ENCODE measurements around the gene FSD2.
A peak's percentile ranks its signal among the peaks of the same experiment; 100 is the strongest.
"Not testable (repeated sequence)": the region's sequence is repeated elsewhere in the genome, so short reads cannot be mapped to it uniquely, and the experiment has no call there.

FSD2 gene

DNA sequence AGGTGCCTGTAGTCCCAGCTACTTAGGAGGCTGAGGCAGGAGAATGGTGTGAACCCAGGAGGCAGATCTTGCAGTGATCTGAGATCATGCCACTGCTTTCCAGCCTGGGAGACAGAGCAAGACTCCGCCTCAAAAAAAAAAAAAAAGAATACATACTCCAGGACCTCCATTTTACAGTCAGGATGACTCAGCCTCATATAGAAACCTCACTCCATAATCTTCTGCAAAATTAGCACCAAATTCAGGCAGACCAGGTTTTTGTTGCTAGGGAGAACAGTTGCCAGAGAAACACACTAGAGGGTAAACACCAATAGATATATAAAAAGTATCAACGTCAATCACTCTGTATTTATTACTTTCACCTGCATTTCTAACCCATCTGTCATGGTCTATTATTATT lies 67.9 kb downstream of the FSD2 start:
- DNase-seq (ENCODE audit: low read depth, low spot score) = no peak

DNA sequence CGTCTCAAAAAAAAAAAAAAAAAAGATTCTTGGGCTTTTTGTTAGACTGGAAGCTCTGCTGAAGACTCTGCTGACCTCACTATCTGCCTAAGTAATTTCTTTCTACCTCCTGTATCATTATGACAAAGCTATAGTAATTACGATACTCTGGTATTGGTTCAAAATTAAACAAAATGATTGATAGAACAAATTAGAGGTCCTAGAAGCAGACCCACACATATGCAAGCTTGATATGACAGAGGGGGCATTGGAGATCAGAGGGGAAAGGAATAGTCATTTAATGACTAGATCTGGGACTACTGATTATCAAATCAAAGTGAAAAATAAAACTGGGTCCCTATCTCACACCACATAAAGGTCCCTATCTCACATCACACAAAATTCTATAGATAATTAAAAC lies 74.3 kb downstream of the FSD2 start:
- no peak for DNase-seq (ENCODE audit: low read depth, low spot score)

DNA sequence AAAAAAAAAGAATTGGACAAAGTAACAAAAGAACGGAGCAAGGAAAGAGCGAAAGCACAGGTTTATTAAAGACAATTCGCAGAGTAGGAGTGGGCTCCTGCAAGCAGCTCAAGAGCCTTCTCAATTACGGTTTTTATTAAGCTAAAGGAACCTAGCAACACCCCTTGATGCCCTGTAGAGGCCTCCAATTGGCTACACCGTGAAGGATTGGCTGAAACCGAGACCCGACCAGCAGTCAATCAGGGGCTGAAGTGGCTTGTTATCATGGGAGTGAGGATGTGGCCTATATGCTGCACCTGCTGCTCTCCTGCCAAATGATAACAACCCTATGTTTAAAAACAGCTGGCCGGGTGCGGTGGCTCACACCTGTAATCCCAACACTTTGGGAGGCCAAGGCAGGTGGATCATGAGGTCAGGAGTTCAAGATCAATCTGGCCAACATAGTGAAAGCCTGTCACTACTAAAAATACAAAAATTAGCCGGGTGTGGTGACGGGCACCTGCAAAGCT lies 75.8 kb downstream of the FSD2 start:
- no peak for DNase-seq (ENCODE audit: low read depth, low spot score)

DNA sequence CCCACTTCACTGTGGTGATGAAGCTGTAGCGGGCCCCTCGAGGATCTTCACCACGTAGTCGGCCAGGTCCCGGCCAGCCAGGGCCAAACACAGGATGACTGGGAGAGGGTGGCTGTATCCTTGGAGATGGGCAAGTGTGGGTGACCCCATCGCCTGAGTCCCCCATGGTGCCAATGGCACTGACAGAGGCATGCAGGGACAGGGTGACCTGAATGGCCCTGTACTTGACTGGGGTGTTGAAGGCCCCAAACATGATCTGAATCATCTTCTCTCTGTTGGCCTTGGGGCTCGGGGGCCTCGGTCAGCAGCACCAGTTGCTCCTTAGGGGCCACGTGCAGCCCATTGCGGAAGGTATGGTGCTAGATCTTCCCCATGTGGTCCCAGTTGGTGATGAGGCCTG lies 79.1 kb downstream of the FSD2 start:
- DNase-seq (ENCODE audit: low read depth, low spot score) = no peak

DNA sequence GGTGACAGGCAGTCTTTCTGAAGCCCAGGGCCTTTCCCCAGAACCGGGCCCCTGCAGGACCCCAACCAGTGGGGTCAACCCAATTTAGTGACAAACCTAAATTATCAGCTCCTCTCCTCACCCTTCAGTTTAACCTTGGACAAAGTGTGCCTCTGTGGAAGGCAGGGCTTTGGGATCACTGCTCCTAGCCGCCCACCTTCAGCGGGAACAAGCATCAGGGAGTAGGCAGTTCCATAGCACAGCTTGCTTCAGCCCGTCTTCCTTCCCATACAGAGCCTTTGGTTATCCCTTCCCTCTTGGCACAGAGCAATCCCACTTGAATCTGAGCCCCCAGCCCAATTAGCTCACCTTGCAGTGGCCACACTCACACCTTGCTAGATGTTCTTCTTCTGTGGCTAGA lies 90.9 kb downstream of the FSD2 start:
- DNase-seq (ENCODE audit: low read depth, low spot score) = no peak

DNA sequence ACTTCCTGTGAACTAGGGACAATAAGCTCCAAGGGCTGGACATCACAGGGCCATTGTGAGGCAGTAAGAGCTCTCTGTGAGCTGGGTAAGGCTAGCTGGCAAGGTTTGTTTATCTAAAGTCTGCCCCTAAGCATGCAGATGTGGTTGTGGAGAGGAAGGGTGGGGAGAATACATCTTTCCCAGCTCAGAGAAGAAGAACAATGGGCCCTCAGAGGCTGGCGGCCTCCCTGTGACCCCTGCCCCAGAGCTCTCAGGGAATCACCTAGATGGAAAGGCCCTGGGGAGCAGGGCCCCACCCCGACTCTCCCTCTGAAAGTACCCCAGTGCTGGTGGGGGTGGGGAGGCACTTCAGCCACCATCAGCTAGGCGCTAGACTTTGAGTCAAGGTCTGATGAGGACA lies 91.9 kb downstream of the FSD2 start:
- no peak for DNase-seq (ENCODE audit: low read depth, low spot score)

DNA sequence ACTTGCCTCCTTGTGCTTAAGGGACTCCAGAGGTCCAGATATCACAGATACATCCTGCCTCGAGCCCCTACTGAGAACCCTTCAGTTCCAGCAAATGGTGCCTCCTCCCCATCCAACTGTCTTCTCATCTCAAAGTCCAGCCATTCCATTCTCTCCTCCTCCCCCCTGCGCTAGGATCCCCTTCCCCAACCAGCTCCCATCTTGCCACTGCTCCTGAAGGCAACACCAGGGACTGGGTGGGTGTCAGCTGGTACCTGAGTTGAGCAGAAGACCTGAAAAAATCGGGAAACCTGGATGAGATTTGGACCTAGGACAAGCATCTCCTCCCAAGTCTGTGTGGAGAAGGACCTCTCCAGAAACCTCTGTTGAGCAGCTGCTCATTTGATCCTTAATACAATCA lies 93.8 kb downstream of the FSD2 start:
- no peak for DNase-seq (ENCODE audit: low read depth, low spot score)

DNA sequence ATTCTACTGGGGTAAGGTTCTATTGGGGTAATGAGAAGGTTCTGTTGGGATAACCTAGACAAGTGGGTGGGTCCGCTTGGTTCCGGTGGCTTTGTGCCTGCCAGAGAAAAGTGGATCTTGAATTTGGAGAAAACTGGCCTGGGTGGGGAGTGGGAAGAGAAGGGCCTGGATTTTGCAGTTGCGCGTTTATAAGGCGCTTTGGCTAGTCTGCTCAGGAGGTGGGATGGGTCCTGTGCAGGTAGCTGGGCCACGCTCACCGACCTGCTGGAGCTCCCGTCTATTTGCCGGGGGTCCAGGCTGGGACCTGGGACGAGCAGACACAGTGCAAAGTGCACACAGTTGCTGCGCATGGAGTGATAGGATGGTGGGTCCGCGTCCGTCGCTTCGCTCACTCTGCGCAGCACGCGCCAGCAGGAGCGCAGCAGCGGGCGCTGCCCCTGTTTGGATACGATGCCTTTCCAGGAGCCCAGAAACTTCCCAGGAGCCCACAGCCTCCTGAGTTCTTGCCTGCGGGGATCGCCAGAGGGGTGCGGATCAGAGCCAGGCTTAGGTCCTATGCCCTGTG lies 94.9 kb downstream of the FSD2 start:
- no peak for DNase-seq (ENCODE audit: low read depth, low spot score)

DNA sequence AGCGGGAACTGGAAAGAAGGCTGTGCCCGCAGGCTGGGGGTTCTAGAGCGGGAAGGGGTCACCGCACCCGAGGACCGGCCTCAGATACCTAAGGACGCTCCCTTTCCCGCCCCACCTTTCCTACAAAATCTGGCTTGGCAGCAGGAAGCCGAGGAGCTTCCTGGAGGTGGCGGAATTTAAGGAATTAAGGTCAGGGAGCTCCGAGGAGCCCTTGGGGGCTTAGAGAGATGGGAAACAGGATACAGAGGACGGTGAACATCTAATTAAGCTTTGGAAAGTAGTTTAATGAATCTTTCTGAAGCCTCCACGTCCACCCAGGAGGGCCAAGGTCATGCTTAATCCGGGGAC lies 95.7 kb downstream of the FSD2 start:
- peak; percentile 45 for DNase-seq (ENCODE audit: low read depth, low spot score)

DNA sequence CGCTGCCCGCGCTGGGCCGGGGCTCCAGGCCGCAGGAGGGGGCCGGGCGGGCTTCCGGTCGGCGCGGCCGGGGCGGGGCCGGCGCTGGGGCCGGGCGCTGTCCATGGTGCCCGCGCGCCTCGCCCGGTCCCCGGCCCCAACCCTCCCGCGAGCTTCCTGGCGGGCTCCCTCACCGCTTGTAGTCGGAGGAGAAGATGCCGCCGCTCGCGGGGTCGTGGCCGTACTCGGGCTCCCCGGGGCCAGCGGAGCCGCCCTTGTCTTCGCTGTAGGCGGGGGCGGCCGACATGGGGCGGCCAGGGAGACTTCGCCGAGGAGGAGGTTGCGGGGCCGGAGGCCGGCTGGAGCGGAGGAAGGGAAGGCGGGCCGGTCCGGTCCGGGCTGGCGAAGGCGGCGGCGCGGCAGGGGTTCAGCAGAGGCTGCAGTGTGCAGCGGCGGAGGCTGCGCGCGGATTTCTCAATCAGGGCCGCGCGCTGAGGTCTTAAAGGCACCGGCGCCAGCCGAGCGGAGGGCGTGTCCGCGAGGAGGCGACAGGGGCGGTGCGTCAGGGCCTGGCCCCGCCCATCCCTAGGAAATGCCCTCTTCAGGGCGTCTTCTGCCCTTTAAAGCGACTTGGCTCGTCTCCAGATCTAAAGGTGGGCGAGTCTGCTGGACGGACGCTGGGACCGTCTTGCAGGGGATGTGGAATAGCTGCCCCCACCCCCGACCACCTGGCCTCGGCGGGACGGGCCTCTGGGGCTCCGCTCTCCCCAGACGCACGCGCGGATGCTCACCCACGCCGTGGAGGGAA lies 96.3 kb downstream of the FSD2 start, which contains the start of gene AP3B2:
TSS of gene AP3B2 (minus strand) at position 455 of the 787 bp plus-strand sequence. CDS start at position 286, 169 bp downstream.
- peak; percentile 85 for DNase-seq (ENCODE audit: low read depth, low spot score)

DNA sequence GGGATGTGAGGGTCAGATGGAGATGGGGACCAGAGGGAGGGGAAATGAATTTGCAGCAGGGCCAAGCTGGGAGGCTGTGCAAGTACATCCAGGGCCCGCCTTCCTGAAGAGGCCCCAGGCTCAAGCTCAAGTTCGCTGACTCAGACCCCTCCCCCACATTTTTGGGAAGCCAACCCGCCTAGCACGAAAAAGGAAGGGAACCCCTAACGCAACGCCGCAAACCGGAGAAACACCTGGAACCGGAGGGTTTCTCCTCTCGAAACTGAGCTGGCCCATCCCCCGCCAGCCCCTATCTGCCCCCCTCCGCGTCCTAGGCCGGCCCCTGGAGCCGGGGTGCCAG lies 96.8 kb downstream of the FSD2 start:
- DNase-seq (ENCODE audit: low read depth, low spot score) = peak; percentile 18

DNA sequence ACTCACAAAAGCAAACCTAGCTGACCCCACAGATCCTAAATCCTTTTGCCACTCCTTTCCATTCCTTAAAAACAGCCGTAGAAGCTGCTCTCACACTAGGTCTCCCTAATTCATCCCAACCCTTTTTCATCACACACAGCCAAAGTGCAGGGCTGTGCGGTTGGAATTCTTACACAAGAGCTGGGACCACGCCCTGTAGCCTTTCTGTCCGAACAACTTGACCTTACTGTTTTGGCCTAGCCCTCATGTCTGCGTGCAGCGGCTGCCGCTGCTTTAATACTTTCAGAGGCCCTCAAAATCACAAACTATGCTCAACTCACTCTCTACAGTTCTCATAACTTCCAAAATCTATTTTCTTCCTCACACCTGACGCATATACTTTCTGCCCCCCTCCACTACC lies 100.0 kb downstream of the FSD2 start:
- DNase-seq (ENCODE audit: low read depth, low spot score) = not testable (repeated sequence)

All from ELF-1 (cell line).